Transverse colon (tissue), 4 donors: Measurements from ENCODE around the gene IL4R.

Experiments
- CTCF ChIP-seq, 5 experiments: fragments of 200-600 bp in 3 of 5; fragments of 450-650 bp in 2 of 5; sonication (generic) in 3 of 5; IDR thresholded peaks; 1 replicate in 2 of 5; 2 replicates in 3 of 5; pipeline ENCODE4 v1.5.1; 2016 to 2017; ENCODE audit warnings: antibody characterized with exemption in 5 of 5, inconsistent platforms in 3 of 5, mild to moderate bottlenecking in 2 of 5, moderate library complexity in 1 of 5
- EP300 ChIP-seq: sonication (generic); formaldehyde crosslinking; IDR thresholded peaks from one replicate; pipeline ENCODE4 v1.6.1; 2017; ENCODE audit warnings: antibody characterized with exemption, low read depth
- POLR2AphosphoS5 ChIP-seq, 3 donors: sonication (generic); formaldehyde crosslinking; IDR thresholded peaks; one replicate each; pipeline ENCODE4 v1.6.1; 2016; ENCODE audit warnings: antibody characterized with exemption in 3 of 3

- TF ChIP-seq CTCF (IDR thresholded peaks at IDR 0.05), result no peak
- TF ChIP-seq POLR2AphosphoS5 (IDR thresholded peaks at IDR 0.05), result peak in 1 of 3 donors; percentile 16
- no peak for TF ChIP-seq EP300
These were observed 4.8 kb downstream of the IL4R start for GRCh38 chr16:27318392-27319256.
